ENCODE measurements around the gene RAP1GAP2.

DNA sequence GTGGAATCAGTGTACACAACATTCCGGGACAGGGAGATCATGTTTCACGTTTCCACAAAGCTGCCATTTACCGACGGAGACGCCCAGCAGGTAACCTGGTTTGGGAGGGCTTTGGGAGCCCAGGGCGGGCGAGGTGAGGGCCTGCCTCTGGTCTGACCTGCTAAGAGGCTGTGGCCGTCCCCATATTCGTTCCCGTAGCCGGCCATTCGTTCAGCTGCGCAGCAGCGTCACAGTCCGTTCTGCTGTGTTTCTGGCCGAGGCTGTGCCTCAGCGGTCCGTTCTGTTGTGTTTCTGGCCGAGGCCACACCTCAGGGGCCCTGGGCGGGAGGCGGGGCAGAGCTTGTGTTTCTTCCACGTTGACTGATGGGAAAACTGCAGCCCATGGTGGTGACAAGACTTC lies 199.1 kb downstream of the RAP1GAP2 start:
- TF ChIP-seq, protein P1, sequence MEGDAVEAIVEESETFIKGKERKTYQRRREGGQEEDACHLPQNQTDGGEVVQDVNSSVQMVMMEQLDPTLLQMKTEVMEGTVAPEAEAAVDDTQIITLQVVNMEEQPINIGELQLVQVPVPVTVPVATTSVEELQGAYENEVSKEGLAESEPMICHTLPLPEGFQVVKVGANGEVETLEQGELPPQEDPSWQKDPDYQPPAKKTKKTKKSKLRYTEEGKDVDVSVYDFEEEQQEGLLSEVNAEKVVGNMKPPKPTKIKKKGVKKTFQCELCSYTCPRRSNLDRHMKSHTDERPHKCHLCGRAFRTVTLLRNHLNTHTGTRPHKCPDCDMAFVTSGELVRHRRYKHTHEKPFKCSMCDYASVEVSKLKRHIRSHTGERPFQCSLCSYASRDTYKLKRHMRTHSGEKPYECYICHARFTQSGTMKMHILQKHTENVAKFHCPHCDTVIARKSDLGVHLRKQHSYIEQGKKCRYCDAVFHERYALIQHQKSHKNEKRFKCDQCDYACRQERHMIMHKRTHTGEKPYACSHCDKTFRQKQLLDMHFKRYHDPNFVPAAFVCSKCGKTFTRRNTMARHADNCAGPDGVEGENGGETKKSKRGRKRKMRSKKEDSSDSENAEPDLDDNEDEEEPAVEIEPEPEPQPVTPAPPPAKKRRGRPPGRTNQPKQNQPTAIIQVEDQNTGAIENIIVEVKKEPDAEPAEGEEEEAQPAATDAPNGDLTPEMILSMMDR (IDR thresholded peaks at IDR 0.05): no peak
- no peak for TF ChIP-seq POLR2A (IDR thresholded peaks at IDR 0.05)

All from uterus (tissue), 2 donors.